Measurements from ENCODE around the gene PDE9A. TPM values are rescaled to one million over a fixed set of nuclear protein-coding genes. Genes with fewer than 3 reads are reported as not detected.

Gene PDE9A
- total RNA-seq, 1 experiment from 2014 or later: 31.9 TPM

DNA sequence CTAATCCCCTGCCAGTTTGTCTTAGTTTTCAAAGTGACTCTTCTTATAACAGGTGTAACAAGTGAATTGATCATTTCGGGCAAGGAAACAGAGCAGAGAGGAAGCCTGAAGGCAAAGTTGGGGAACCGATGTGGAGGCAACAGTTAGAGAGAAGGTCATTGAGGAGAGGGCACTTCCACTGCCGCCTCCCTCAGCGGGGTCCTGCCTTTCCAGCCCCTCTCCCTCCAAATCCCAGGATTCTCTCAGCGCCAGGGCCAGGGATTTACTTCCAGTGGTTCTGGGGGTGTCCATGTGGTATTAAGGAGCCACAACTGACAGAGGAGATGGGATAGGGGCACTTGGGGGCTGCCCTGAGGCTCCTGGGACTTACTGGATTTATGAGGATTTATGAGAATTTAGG is 39.7 kb upstream of the PDE9A start:
- no peak overlapping the region for H3K4ac ChIP-seq (ENCODE audit: low read depth, low read length)
- no peak for TF ChIP-seq CTCF (conservative IDR thresholded peaks at IDR 0.05)
- no peak overlapping the region for H3T11ph ChIP-seq (ENCODE audit: low read length)
- no peak overlapping the region for H4K5ac ChIP-seq (ENCODE audit: insufficient read length, low read depth, low read length)
- WGBS (ENCODE audit: extremely low coverage, insufficient read length, low lambda C conversion rate): no CpG with 5 or more reads among the region's 5 CpGs
- no peak overlapping the region for H3K56ac ChIP-seq (ENCODE audit: insufficient read length, low read depth, low read length)
- DNase-seq: no peak
- H3K79me2 ChIP-seq (ENCODE audit: insufficient read depth, low read length): no peaks in the 10 kb centered on the region
- H3K9me3 Mint-ChIP-seq: no peaks in the 10 kb centered on the region; a peak in 2 of 5 replicates
- no peak overlapping the region for H3K27ac Mint-ChIP-seq
- H3K79me1 ChIP-seq (ENCODE audit: insufficient read depth, low read depth, low read length, poor library complexity, severe bottlenecking): no peaks in the 10 kb centered on the region
- no peak overlapping the region for H3K23ac ChIP-seq (ENCODE audit: insufficient read length, low read depth, low read length)
- no peak overlapping the region for H2BK15ac ChIP-seq (ENCODE audit: low read depth, low read length)
- no peak overlapping the region for H3K9ac ChIP-seq (ENCODE audit: extremely low read depth, insufficient read length, low read length)
- H3K9me3 ChIP-seq (ENCODE audit: control insufficient read depth, low read depth, low read length): no peaks in the 10 kb centered on the region
- no peak overlapping the region for H2BK120ac ChIP-seq (ENCODE audit: low read depth, low read length, poor library complexity, severe bottlenecking)
- no peak overlapping the region for H3K4me2 ChIP-seq (ENCODE audit: insufficient read depth, insufficient read length, low read length)
- H3K14ac ChIP-seq (ENCODE audit: insufficient read depth, low read length): no peak overlapping the region
- H2BK20ac ChIP-seq (ENCODE audit: low read depth, low read length, poor library complexity, severe bottlenecking): no peak overlapping the region
- no peaks in the 10 kb centered on the region for H3K27me3 ChIP-seq (ENCODE audit: insufficient read depth, low read length)
- no peak overlapping the region for H4K8ac ChIP-seq (replicated peaks; ENCODE audit: insufficient read length, low read depth, low read length)
- no peaks in the 10 kb centered on the region for H3K4me1 ChIP-seq (ENCODE audit: insufficient read depth, low read length)
- no peak overlapping the region for H2BK5ac ChIP-seq (ENCODE audit: insufficient read length, low read length)
- no peak overlapping the region for H4K91ac ChIP-seq (ENCODE audit: insufficient read length, low read depth, low read length)
- peaks cover 28% of the 10 kb centered on the region for H3K27me3 Mint-ChIP-seq (ENCODE audit: low read depth)
- H3K36me3 Mint-ChIP-seq (ENCODE audit: insufficient read depth in 1 of 3, low read depth in 3 of 3): no peaks in the 10 kb centered on the region; a peak in 1 of 7 replicates
- peaks cover 3 to 4% of the 10 kb centered on the region in 2 experiments; a peak in 1 of 4 replicates for H3K4me1 Mint-ChIP-seq
- H2AK5ac ChIP-seq (ENCODE audit: insufficient read length, low read length): no peak overlapping the region
- H3K18ac ChIP-seq (ENCODE audit: insufficient read length, low read depth, low read length): no peak overlapping the region
- no peak overlapping the region for H3K4me3 Mint-ChIP-seq
- H3K27ac ChIP-seq (ENCODE audit: insufficient read length, low read depth, low read length): no peak overlapping the region
- H2BK12ac ChIP-seq (ENCODE audit: insufficient read length, low read depth, low read length): no peak overlapping the region
- no peaks in the 10 kb centered on the region for H3K23me2 ChIP-seq (ENCODE audit: insufficient read length, low read depth, low read length, poor library complexity, severe bottlenecking)
- peaks cover 3% of the 10 kb centered on the region for H4K20me1 ChIP-seq (ENCODE audit: control insufficient read depth, insufficient read depth, insufficient read length)
- no peak overlapping the region for H2AFZ ChIP-seq (ENCODE audit: low read length)
